K562 (cell line): Measurements from ENCODE around the gene SCYGR1. TPM values are rescaled to one million over a fixed set of nuclear protein-coding genes. Genes with fewer than 3 reads are reported as not detected.

Source experiments
- ATAC-seq: fragments of 200-7000 bp; cut with Tn5 transposase; 3 replicates; pipeline ENCODE4 v1.9.1; 2020; ENCODE audit warnings: moderate library complexity
- BruUV-seq: library from RNA; stranded (reverse); fragments of 400-500 nt; replicated peaks from 2 replicates; lab custom pipeline; 2021; lab: Mats Ljungman, UMichigan
- CTCF ChIA-PET: fragments of 300-600 bp; formaldehyde crosslinking; extraction: SDS; loops from one replicate; lab custom pipeline; 2021; ENCODE audit warnings: low intra/inter-chr PET ratio; lab: Yijun Ruan, JAX
- POLR2A ChIA-PET: fragments of 300-600, 350-650 bp; sonication (Branson Sonifier 250); formaldehyde crosslinking; extraction: SDS; loops from one replicate; lab custom pipeline; 2021; ENCODE audit warnings: antibody characterized with exemption, inconsistent platforms; lab: Yijun Ruan, JAX
- DNase-seq, 4 experiments: peaks; one replicate each; pipeline versions ENCODE4 v3.0.0 to v3.0.0-alpha.2; 2011 to 2018; ENCODE audit warnings: low spot score in 3 of 4, mixed read lengths in 3 of 4; ENCODE audit errors: extremely low read depth in 1 of 4
- FAIRE-seq: peaks from 2 replicates; lab custom pipeline; 2011; peaks lifted over from hg19 to GRCh38; lab: Jason Lieb, UNC
- H2AFZ ChIP-seq: 2 replicates; pipeline ENCODE4 v1.6.0; 2011; ENCODE audit warnings: low read depth, low read length, control low read depth, inconsistent platforms
- H3K27ac ChIP-seq: fragments of 200-600 bp; 3 replicates; pipeline ENCODE4 v1.8.0; 2011; ENCODE audit warnings: low read depth, mild to moderate bottlenecking, control low read depth, inconsistent platforms, low read length, moderate library complexity, mixed read lengths; ENCODE audit errors: extremely low read depth
- H3K27me3 ChIP-seq, 2 experiments: fragments of 300-600 bp in 1 of 2; 2 replicates in 1 of 2; 3 replicates in 1 of 2; pipeline versions ENCODE4 v1.6.0 to v1.8.0; 2011; ENCODE audit warnings: inconsistent platforms in 2 of 2, low read length in 2 of 2, mild to moderate bottlenecking in 1 of 2, mixed read lengths in 1 of 2, moderate library complexity in 1 of 2; ENCODE audit not compliant: control insufficient read depth in 2 of 2, insufficient read depth in 2 of 2
- H3K36me3 ChIP-seq: fragments of 300-600 bp; 3 replicates; pipeline ENCODE4 v1.8.0; 2011; ENCODE audit warnings: mild to moderate bottlenecking, low read length, inconsistent platforms; ENCODE audit not compliant: control insufficient read depth, insufficient read depth
- H3K4me1 ChIP-seq, 2 experiments: fragments of 200-600 bp in 1 of 2; replicated peaks in 1 of 2; 2 replicates in 1 of 2; 3 replicates in 1 of 2; pipeline versions ENCODE4 v1.5.1 to v1.8.0; 2011; ENCODE audit warnings: inconsistent platforms in 2 of 2, low read length in 2 of 2, mild to moderate bottlenecking in 1 of 2, mixed read lengths in 1 of 2, moderate library complexity in 1 of 2; ENCODE audit not compliant: control insufficient read depth in 2 of 2, insufficient read depth in 2 of 2
- H3K4me2 ChIP-seq: 2 replicates; pipeline ENCODE4 v1.6.1; 2011; ENCODE audit warnings: low read length, control low read depth, inconsistent platforms, mixed read lengths; ENCODE audit not compliant: insufficient read depth
- H3K4me3 ChIP-seq: fragments of 200-600 bp; sonication (generic), shearing (Covaris generic); 2 replicates; pipeline ENCODE4 v1.5.1; 2016; ENCODE audit warnings: control low read depth, inconsistent platforms
- H3K79me2 ChIP-seq: fragments of 200-600 bp; 3 replicates; pipeline ENCODE4 v1.8.0; 2011; ENCODE audit warnings: low read length, inconsistent platforms; ENCODE audit not compliant: control insufficient read depth, insufficient read depth
- H3K9ac ChIP-seq, 2 experiments: 2 replicates each; pipeline versions ENCODE4 v1.6.0 to v1.6.1; 2011; ENCODE audit warnings: low read depth in 2 of 2, low read length in 2 of 2, control low read depth in 1 of 2, inconsistent platforms in 1 of 2, mild to moderate bottlenecking in 1 of 2, mixed read lengths in 1 of 2; ENCODE audit not compliant: insufficient read depth in 1 of 2
- H3K9me1 ChIP-seq: one replicate; pipeline ENCODE4 v1.6.0; 2011; ENCODE audit warnings: inconsistent platforms, mild to moderate bottlenecking, low read length, moderate library complexity; ENCODE audit not compliant: control insufficient read depth, insufficient read depth
- H3K9me3 ChIP-seq: replicated peaks from 2 replicates; pipeline ENCODE4 v1.5.1; 2011; ENCODE audit warnings: low read depth, low read length, inconsistent platforms; ENCODE audit not compliant: control insufficient read depth, insufficient read depth
- H4K20me1 ChIP-seq: replicated peaks from 2 replicates; pipeline ENCODE4 v1.6.1; 2011; ENCODE audit warnings: low read length, inconsistent platforms, mixed read lengths; ENCODE audit not compliant: control insufficient read depth, insufficient read depth
- CCNT2 ChIP-seq: IDR thresholded peaks from 2 replicates; pipeline ENCODE4 v1.6.1; 2011; ENCODE audit warnings: borderline replicate concordance, low read depth, mild to moderate bottlenecking, moderate library complexity, mixed read lengths, low read length; ENCODE audit not compliant: insufficient read length; ENCODE audit errors: extremely low read depth
- DACH1 ChIP-seq: fragments of 450-650 bp; IDR thresholded peaks from 2 replicates; pipeline ENCODE4 v1.6.1; 2018; ENCODE audit not compliant: partially characterized antibody
- NR4A1 ChIP-seq, 2 experiments: fragments of 250-450 bp in 1 of 2; fragments of 450-650 bp in 1 of 2; sonication (Bioruptor Pico) in 1 of 2; IDR thresholded peaks; 2 replicates each; pipeline versions ENCODE4 v1.4.0 to v1.6.1; 2016 to 2020; ENCODE audit warnings: mild to moderate bottlenecking in 2 of 2, missing compliant biosample characterization in 1 of 2, missing genetic modification characterization in 1 of 2, moderate library complexity in 1 of 2
- POLR2G ChIP-seq: fragments of 200-400 bp; formaldehyde crosslinking; IDR thresholded peaks from 2 replicates; pipeline ENCODE4 v1.6.1; 2017; ENCODE audit warnings: low read depth, mild to moderate bottlenecking, antibody characterized with exemption, low read length, moderate library complexity
- RBM15 ChIP-seq: fragments of 200-400 bp; formaldehyde crosslinking; IDR thresholded peaks from 2 replicates; pipeline ENCODE4 v1.6.1; 2018; ENCODE audit warnings: mild to moderate bottlenecking, low read length, moderate library complexity; ENCODE audit not compliant: insufficient read depth
- ZNF695 ChIP-seq: fragments of 450-650 bp; formaldehyde crosslinking; IDR thresholded peaks from 2 replicates; pipeline ENCODE4 v1.4.0; 2020; ENCODE audit warnings: mild to moderate bottlenecking, moderate library complexity
- in situ Hi-C: fragments of 300-500 bp; cut with MboI; formaldehyde crosslinking; loops from 4 replicates; pipeline ENCODE4 v1.15.0; 2018; ENCODE audit warnings: inconsistent platforms, mixed read lengths
- intact Hi-C: fragments of 100-400 bp; cut with micrococcal nuclease; formaldehyde crosslinking; loops from 2 replicates; pipeline ENCODE4 v1.14.2; 2022
- polyA plus RNA-seq, 8 experiments: library from polyadenylated mRNA; depleted of rRNA in 4 of 8; stranded (reverse) in 5 of 8; unstranded in 3 of 8; fragments of >200 nt; fragmentation: Nextera tagmentation in 2 of 8; fragmentation: Illumina TruSeq in 1 of 8; extraction: Ambion mirVana in 2 of 8; extraction: Trizol in 1 of 8; gene quantifications; 2 replicates each; pipeline versions ENCODE4 v1.2.1 to v1.2.3, GENCODE V29; 2011 to 2014; ENCODE audit warnings: inconsistent platforms in 1 of 8, missing spikeins in 1 of 8
- total RNA-seq, 7 experiments: library from RNA; depleted of rRNA in 6 of 7; stranded (reverse); fragments of >200 nt in 6 of 7; fragmentation: Illumina TruSeq in 2 of 7; extraction: Trizol in 2 of 7; gene quantifications; 2 replicates each; pipeline versions ENCODE4 v1.2.1 to v1.2.3, GENCODE V29; 2011 to 2021; ENCODE audit warnings: low replicate concordance in 1 of 7
- TF ChIP-seq, protein P1 (sequence below): sonication (generic); formaldehyde crosslinking; IDR thresholded peaks from 2 replicates; pipeline ENCODE4 v1.8.1; 2022; ENCODE audit warnings: missing genetic modification reagents

Gene SCYGR1
- total and polyA plus RNA-seq, 9 of the 15 experiments (the other 6 are each of a cell fraction or from before 2014, with no cell fraction given) = not detected

GRCh38 chr2:227402321-227402720 lies 14.6 kb upstream of the SCYGR1 start:
- no peak overlapping the region for H3K4me2 ChIP-seq
- H3K27ac ChIP-seq = no peak overlapping the region
- H3K4me1 ChIP-seq = no peaks in the 10 kb centered on the region; a peak in 2 of 5 replicates
- H3K4me3 ChIP-seq = no peak overlapping the region
- TF ChIP-seq RBM15 (no peak), ZNF695 (CRISPR knock-in tag) (no peak), POLR2G (no peak), CCNT2 (no peak), NR4A1 (CRISPR knock-in tag; IDR thresholded peaks at IDR 0.05) (no peak), NR4A1 (tag; IDR thresholded peaks at IDR 0.05) (no peak), DACH1 (no peak)
- TF ChIP-seq, protein P1, sequence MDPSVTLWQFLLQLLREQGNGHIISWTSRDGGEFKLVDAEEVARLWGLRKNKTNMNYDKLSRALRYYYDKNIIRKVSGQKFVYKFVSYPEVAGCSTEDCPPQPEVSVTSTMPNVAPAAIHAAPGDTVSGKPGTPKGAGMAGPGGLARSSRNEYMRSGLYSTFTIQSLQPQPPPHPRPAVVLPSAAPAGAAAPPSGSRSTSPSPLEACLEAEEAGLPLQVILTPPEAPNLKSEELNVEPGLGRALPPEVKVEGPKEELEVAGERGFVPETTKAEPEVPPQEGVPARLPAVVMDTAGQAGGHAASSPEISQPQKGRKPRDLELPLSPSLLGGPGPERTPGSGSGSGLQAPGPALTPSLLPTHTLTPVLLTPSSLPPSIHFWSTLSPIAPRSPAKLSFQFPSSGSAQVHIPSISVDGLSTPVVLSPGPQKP (CRISPR knock-in tag) = no peak
- TF ChIP-seq, all 486 proteins: peak for 0
- no peak for FAIRE-seq
- H3K9ac ChIP-seq = no peak overlapping the region
- in situ Hi-C loops = loop anchor here (10.0 kb wide), 1 partner anchor 362 kb away; no protein-coding TSS in a partner anchor
- intact Hi-C loops = no loop called here
- no peaks in the 10 kb centered on the region for H4K20me1 ChIP-seq
- CTCF ChIA-PET = no interaction called here
- no TSS peak for BruUV-seq
- H3K9me3 ChIP-seq = no peaks in the 10 kb centered on the region
- no peaks in the 10 kb centered on the region for H3K79me2 ChIP-seq
- no peaks in the 10 kb centered on the region for H3K36me3 ChIP-seq
- peaks cover 0 to 8% of the 10 kb centered on the region in 2 experiments; a peak in 3 of 5 replicates for H3K27me3 ChIP-seq
- DNase-seq = no peak
- POLR2A ChIA-PET = interaction anchor here (0.8 to 0.9 kb wide), 2 partner anchors 74 to 254 kb away, joined by 3 read pairs; no protein-coding TSS in a partner anchor
- no peak overlapping the region for H2AFZ ChIP-seq
- ATAC-seq = no peak
- no peaks in the 10 kb centered on the region for H3K9me1 ChIP-seq
